Right ventricle myocardium superior (tissue), 1 donor: ENCODE results near the gene DSCAML1. TPM values are rescaled to one million over a fixed set of nuclear protein-coding genes. Genes with fewer than 3 reads are reported as not detected.

Source experiments
- ATAC-seq: fragments of 200-7000 bp; cut with Tn5 transposase; one replicate; pipeline ENCODE4 v1.9.1; 2020; ENCODE audit warnings: mild to moderate bottlenecking; ENCODE audit not compliant: poor library complexity
- DNase-seq: peaks from one replicate; pipeline ENCODE4 v3.0.0-alpha.2; 2020
- intact Hi-C: fragments of 100-400 bp; cut with DNase I; formaldehyde crosslinking; loops from one replicate; pipeline ENCODE4 v1.11.2; 2022
- total RNA-seq: library from RNA; stranded (reverse); fragmentation: NEBNext Ultra II Directional; extraction: Animal tissue kit (Norgen Biotek cat#: 25700); gene quantifications from one replicate; pipeline ENCODE4 v1.2.1, GENCODE V29; 2021
- donor health status: DM: no; HTN: yes; CAD: no; lungs with severe emphysema.

Gene DSCAML1
- total RNA-seq, 1 donor from 2014 or later, result 0.83 TPM

- ATAC-seq, result peak; percentile 74
These were observed 10.7 kb upstream of the DSCAML1 start for GRCh38 chr11:117807482-117808327.

GRCh38 chr11:117806846-117807245 lies 9.8 kb upstream of the DSCAML1 start:
- no peak for ATAC-seq
- no peak for DNase-seq
- intact Hi-C loops, result loop anchor here (5.0 kb wide), 1 partner anchor 365 kb away; no protein-coding TSS in a partner anchor

More at GRCh38 chr11:117807482-117808327, 10.7 kb upstream of the DSCAML1 start:
- DNase-seq, result peak; percentile 91
- intact Hi-C loops, result loop anchor here (5.0 kb wide), 1 partner anchor 365 kb away; no protein-coding TSS in a partner anchor

DNA sequence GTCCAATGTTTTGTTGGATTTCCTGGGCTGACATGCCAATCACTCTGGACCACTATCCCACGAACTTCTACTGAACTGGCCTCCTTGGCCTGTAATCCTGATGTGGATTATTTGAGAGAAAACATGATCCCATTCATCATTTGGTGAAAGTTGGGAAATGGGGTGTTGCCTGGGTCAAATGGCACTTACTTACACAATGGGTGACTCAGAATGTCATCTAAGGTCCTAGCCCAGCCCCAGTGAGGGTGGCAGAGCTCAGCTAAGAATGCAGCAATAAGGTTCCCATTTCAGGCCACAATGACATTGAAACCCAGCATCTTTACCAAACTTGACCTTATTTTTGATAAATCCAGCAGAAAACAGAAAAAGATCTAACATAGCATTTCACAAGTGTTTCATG lies 8.0 kb upstream of the DSCAML1 start:
- intact Hi-C loops, result loop anchor here (5.0 kb wide), 1 partner anchor 363 kb away; no protein-coding TSS in a partner anchor
- DNase-seq (no peak), ATAC-seq (no peak)

- ATAC-seq, result no peak
- DNase-seq, result no peak
- intact Hi-C loops, result no loop called here
These were observed 6.9 kb upstream of the DSCAML1 start for GRCh38 chr11:117803896-117804295.

GRCh38 chr11:117799634-117800033 lies 2.6 kb upstream of the DSCAML1 start:
- no peak for DNase-seq
- intact Hi-C loops, result no loop called here
- ATAC-seq, result no peak

- ATAC-seq (no peak), DNase-seq (no peak)
- intact Hi-C loops, result no loop called here
These were observed 552 bp downstream of the DSCAML1 start for GRCh38 chr11:117796456-117796871.

DNA sequence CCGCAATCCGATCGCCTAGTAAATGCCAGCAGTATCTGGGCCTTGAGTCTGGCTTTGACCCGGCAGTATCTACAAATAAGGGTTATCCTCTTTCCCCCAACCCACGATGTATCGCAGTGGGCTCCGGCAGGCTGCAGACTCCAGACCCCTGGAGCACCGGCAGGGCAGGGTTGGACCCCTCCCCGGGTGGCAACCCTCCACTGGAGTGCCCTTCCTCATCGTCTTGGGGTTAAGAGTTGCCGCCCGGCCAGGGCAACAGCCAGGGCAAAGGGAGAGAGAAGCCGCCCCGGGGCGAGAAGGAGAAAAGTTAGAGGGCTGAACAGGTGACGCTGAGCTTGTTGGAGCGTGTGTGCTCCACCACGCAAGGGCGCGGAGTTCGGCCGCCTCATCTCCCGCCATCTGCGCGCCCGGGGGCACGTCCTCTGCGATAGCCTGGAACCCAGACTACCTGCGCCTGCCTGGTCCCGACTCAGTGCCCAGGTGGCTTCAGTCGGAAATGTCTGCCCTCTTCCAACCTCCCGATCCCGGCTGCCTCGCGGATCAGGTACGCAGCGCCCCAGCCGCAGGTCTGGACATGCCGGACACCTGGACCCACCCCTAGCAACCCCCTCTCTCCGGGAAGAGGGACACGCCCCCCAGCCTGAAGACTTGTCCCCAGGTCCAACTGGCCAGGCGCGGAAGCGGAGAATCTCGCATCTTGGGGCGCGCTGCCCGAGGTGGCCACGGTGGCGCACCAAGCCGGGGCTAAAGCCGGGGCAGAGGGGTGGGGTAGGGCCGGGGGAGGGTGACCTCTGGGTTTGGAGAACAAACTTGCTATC lies 1.2 kb downstream of the DSCAML1 start:
- no peak for DNase-seq
- intact Hi-C loops, result no loop called here
- ATAC-seq, result no peak

- DNase-seq (no peak), ATAC-seq (no peak)
- intact Hi-C loops, result no loop called here
These were observed 2.0 kb downstream of the DSCAML1 start for GRCh38 chr11:117794772-117795629.

DNA sequence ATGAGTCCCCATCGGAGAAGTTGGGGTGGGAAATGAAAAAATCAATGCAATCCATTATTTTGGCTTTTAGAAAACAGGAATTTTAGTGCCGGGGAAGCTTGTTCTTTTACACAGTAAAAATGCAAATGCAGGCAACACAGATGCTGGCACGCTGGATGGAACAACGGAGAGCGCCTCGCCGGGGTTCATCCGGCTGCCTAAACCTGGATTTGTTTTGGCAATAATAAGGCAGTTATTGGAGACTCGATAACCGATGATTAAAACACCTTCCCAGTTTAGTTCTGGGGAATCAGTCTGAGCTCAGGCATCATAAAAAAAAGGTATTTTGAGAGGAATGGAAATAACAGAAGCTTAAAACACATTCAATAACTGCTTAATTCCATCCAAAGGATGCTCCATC lies 2.9 kb downstream of the DSCAML1 start:
- ATAC-seq, result no peak
- DNase-seq, result no peak
- intact Hi-C loops, result no loop called here

GRCh38 chr11:117793583-117793982 lies 3.4 kb downstream of the DSCAML1 start:
- intact Hi-C loops, result no loop called here
- ATAC-seq, result no peak
- no peak for DNase-seq

- no peak for ATAC-seq
- no peak for DNase-seq
- intact Hi-C loops, result no loop called here
These were observed 4.0 kb downstream of the DSCAML1 start for GRCh38 chr11:117792992-117793391.

- no peak for ATAC-seq
- no peak for DNase-seq
- intact Hi-C loops, result no loop called here
These were observed 4.8 kb downstream of the DSCAML1 start for GRCh38 chr11:117792241-117792640.

DNA sequence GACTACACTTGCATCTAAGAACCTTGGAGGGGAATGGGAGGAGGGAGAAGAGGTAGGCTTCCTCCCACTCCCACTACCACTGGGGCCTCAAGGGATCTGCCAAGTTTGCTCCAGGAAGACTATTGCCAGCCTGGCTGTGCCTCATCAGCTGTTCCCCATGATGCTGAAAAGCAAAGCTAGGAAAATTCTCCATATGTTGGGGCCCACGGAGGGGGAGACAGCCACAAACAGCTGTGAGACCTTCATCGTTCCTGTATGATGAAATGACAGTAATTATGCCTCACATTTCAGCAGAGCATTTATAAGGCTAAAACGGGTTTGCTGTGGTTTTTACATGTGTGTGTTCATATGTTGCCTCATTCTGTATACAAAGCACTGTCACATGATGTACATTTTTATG lies 6.7 kb downstream of the DSCAML1 start:
- DNase-seq (no peak), ATAC-seq (no peak)
- intact Hi-C loops, result no loop called here

DNA sequence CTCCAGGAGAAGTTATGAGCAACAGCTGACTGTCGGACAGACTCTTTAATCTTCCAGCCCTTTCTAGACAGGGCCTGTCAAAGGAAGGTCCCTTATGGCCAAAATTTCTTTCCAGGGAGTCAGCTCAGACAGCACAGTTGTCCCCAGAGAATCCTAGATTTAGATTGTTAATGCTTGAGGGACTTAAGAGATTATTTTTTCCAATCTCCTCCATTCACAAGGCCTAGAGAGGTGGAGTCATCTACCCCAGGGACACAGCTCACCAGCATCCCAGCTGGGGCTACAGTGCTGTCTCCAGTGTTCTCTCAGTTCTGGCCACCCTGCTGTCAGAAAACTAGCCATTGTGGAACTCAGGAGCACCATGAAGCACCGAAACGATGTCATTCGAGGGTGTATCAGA lies 7.8 kb downstream of the DSCAML1 start:
- no peak for DNase-seq
- intact Hi-C loops, result no loop called here
- ATAC-seq, result no peak

- intact Hi-C loops, result no loop called here
- DNase-seq (no peak), ATAC-seq (no peak)
These were observed 10.7 kb downstream of the DSCAML1 start for GRCh38 chr11:117786135-117786870.

DNA sequence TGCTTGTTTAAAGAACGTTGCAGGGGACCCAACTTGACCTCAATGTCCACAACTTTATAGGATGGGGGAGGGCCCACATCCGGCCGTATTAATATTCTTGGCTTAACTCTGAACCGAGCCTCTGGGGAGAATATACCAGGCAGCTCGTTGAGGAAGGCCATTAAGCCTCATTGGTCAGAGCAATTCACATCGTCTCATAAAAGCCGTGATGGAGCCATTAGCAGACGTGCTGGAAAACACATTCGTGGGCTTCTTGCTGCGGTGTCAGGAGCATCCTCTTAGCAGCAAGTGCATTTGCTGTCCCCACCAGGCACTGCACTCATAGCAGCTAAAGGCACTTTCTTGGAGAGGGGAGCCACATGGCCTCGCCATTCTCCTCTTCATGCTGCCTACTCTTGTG lies 14.9 kb downstream of the DSCAML1 start:
- intact Hi-C loops, result no loop called here
- no peak for DNase-seq
- ATAC-seq, result no peak

- DNase-seq (no peak), ATAC-seq (no peak)
- intact Hi-C loops, result no loop called here
These were observed 15.4 kb downstream of the DSCAML1 start for GRCh38 chr11:117781627-117782026.

- intact Hi-C loops, result no loop called here
- ATAC-seq (no peak), DNase-seq (no peak)
These were observed 16.6 kb downstream of the DSCAML1 start for GRCh38 chr11:117780456-117780855.
